CD4-positive, alpha-beta T cell treated with Interleukin-12 subunit alpha and Interleukin-12 subunit beta, for 1 hour (primary cell): ENCODE measurements around the gene MED25.
A peak's percentile ranks its signal among the peaks of the same experiment; 100 is the strongest.

Experiments
- DNase-seq: peaks from one replicate; pipeline ENCODE4 v3.0.0-alpha.2; 2020

MED25 gene

DNA sequence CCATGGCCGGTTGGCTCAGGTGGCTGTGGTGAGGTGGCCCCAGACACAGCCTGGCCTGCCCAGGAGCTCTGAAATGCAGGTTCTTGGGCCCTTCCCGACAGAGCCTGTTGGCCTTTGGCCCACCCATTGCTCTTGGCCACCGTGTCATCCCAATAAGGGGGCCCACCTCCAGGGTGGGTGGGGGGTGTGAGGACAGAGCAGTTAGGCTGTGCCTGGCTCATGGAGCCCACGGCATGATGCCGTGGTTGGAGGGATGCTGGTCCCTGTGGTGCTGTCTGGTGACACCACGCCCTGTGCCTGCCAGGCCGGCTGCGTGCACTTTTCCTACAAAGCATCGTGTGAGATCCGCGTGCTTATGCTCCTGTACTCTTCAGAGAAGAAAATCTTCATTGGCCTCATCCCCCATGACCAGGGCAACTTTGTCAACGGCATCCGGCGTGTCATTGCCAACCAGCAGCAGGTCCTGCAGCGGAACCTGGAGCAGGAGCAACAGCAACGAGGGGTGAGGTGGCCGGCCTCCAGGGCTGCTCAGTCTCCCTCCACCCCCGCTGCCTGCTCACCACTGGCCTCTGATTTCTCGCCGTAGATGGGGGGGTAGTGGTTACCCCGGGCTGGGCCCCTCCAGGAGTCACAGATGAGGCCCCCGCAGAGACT lies 41.7 kb downstream of the MED25 start:
- DNase-seq, result no peak

DNA sequence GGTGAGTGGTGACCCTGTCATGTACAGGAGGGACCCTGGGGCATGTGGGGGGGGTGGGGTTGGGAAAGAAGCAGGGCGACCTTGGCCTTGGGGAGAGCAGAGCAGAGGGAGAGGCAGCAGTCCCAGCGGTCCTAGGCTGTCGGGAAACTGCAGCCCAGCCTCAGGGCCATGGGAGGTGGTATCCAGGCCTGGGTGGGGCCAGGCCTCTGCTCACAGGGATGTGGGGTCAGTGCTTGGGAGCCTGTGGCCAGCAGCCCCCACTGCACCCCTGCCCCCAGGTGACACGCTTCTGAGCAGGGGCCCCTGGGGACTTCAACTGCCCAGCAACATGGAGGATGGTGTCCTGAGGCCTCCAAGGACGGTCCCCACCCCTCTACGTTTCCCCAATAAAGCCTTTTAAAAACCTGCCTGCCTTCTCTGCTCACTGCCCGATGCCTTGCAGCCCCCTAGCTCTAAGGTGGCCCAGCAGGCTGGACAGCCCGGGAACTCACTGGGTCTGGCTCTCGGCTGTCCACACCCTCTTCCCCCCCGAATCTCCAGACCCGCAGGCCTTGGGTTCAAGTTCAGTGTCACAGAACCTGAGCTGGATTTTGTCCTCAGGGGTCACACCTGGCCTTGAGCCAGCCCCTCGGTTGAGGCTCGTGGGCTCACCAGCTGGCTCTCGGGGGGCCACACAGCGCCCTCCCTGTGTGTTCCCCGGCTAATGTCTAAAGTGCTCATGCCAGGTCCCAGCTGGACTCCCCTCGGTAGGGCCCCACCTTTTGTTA lies 42.4 kb downstream of the MED25 start:
- no peak for DNase-seq

- no peak for DNase-seq
Observed at GRCh38 chr19:49861107-49861506, 43.0 kb downstream of the MED25 start.

DNA sequence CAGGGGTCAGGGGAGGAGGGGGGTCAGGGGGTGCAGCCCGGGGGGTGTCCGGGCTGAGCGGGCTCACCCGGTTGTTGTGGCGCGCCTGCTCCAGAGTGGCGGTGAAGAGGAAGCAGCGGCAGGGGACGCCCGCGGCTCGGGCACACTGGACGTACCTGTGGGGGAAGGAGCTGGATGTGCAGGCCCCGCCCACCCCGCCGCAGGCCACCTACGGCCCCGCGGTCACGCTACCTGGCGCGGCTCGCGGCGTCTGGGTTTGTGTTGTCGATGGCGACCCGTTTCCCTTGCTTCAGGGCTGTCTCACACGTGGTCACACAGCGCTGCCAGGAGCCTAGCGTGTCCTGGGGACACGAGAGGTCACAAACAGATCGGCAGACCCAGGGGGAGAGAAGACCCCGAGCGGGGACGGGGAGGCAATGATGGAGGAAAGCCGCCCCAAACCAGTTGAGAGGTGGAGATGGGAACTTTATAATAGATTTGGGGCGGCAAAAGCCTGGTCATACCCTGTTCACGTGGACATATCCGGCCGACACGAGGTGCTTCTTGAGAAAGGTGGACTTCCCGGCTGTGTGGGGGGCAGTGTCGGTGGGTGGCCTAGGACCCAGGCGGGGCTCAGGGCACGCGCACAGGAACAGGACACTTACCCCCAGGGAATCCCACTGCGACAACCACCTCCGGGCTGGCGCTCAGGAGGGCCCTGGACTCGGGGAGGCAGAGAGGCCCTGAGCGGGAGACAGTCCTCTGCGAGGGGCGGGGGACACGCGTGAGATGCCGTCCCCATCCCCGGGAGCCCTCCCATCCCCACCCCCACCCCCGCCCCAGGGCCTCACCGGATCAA lies 43.7 kb downstream of the MED25 start:
- DNase-seq, result no peak

GRCh38 chr19:49862391-49863253 lies 44.5 kb downstream of the MED25 start:
- DNase-seq, result no peak

DNA sequence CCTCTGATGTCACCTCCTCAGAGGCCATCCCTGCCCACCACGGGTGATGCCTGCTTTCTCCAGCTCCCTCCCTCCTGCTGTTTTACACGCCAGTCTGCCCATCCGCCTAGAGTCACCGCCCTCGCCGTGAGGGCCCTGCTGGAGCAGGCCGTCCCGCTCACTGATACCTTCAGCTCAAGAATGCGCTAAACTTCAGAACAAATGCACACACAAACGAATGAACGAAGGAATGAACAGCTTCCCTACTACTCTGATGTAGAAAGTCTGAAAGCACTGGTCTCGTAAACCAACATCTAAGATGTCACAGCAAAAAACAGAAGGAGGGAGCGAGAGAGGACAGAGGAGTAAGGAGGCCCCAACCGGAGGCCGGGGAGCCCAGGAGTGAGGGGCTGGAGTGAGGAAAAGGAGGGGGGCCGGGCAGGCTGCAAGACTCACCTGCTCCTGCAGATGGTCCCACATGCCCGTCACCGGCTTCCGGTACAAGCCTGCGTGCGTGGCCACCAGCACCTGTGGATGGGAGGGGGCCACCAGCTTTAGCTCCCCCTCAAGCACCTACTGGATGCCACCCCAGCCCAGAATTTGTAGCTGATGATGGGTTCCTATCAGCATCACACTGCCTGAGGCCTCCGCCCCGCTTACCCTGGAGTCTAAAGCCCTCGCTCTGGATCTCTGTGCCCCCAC lies 45.3 kb downstream of the MED25 start:
- DNase-seq, result no peak

- no peak for DNase-seq
Observed at GRCh38 chr19:49863935-49864320, 45.8 kb downstream of the MED25 start.

DNA sequence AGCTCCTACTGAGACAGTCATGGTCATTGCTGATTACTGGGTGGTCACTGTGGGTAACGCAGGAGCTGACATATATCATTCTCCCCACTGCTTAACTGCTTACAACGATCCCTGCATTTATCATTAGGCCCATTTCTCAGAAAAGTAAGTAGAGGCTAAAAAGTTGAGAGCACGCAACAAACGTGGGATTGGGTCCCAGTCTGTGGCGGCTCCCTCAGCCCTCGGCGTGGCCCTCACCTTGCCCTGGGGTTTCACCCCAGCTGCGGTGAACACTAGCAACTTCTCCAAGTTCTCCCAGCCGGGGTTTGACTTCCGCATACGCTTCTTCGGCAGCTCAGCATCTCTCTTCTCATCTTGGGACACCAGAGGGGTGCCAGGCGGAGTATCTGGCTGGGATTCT lies 46.8 kb downstream of the MED25 start:
- DNase-seq, result no peak

GRCh38 chr19:49866933-49867782 lies 49.1 kb downstream of the MED25 start, which contains the start of gene PNKP:
Gene PNKP, minus strand, starts transcription at chr19:49867576. Its CDS starts 372 bp downstream, at chr19:49867204.
- DNase-seq, result peak; percentile 89

DNA sequence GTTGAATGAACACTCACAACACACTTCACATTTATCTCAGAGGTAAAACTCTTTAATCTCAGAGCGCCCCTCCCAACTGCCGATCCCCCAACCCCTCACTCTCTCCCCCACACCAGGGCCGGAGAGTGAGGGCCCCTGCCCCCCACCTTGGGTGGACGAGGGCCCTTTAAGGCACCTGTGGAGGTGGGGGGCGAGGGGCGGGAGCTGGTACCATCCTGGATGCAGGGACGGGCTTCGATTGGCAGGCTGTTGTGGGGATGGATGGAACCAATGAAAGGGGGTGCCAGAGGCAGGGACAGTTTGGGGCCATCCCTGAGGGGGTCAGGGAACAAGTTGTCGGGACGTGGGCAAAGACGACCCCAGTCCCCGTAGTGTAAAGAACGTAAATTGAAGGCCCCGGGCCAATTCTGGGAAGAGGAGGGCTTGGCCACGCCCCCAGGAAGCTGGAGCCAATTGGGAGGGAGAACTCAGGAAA lies 51.0 kb downstream of the MED25 start:
- DNase-seq, result no peak

DNA sequence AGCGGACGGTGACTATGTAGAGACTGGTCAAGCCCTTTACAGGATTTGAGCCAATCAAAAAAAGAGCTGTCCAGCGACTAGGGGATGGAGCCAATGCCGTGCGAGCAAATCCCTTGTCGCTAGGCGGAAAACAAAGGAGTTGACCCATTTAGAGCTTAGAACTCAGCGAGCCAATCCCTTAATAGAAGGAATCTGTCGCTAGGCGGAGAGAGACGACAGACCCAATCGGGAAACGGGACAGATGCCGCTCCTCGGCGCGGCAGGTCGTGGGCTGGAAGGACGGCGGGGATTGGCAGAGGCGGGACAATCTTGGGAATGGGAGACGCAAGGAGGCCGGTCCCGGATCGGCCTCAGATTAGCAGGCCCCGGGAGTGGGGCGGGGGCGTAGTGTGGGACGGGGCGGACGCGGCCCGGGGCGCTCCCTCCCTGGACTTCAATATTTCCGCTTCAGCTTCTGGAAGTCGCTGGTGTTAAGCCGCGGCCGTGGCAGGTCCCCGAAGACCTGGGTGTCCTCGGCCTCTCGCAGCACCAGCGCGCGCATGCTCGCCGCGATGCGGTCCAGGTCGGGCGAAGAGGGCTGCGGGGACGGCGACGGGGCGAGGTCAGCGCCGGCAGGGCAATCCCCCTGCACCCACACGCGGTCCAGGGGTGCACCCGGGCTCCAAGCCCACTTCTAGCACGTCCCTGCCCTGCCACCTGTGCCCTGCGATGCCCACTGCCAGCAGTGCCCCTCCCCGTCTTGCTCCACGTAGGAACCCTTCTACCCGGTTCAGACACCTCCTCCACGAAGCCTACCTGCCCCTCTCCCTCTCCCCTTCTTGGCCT lies 51.6 kb downstream of the MED25 start:
- DNase-seq, result peak; percentile 98

- DNase-seq, result no peak
Observed at GRCh38 chr19:49870309-49870901, 52.3 kb downstream of the MED25 start.

GRCh38 chr19:49871349-49871985 lies 53.4 kb downstream of the MED25 start:
- DNase-seq, result no peak

DNA sequence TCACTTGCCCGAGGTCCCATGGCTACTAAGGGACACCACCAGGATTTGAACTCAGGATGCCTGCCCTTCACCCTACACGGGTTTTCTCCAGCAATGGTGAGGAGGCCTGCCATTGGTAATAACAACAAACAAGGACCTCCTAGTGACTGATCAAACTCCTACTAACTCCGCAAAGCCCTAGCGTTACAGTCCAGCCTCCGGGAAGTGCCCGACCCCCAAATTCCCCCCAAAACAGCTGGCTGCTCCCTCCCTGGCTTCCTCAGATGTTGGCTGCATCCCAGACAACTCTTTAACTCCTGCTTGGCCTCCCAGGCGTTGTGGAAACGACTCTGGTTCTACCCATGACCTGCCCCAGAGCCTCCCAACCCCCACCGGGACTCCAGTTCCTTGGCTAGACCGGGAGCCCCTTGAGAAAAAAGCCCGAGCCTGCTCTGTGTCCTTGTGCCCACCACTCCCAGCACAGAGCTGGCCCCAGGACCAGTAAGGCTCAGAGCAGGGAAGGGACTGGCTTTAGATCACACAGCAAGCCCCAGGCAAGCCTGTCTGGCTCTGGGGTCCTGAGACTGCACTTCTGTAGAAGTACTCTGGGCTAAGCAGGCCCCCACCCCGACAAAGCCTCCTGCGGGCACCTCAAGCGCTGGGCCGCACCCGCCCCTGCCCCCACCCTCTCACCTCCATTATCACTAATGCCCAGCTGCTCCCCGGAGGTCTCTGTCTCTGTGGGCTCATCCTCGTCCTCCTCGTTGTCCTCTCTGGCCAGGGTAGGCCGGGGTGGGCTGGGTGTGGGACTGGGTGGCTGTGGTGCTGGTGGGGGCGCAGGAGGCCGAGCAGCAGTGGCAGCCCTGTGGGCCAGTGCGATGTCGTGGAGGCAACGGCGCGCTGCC lies 54.4 kb downstream of the MED25 start:
- DNase-seq, result no peak

DNA sequence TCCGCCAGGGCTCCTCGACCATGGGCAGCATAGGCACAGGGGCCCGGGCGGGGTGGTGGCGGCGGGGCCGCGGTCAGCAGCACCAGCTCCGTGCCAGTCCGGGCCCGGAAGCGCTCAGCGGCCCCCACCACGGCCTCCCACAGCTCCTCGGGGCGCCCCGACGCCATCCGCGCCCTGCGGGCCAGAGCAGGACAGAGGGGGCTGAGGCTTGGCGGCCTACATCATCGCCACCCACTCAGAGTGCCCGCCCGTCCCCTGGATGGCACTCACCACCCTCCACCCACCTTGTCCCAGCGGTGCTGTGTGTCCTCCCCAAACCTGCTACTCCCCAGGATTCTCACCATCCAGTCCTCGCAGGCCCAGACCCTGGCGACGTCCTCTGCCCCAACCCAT lies 55.0 kb downstream of the MED25 start:
- DNase-seq, result no peak

DNA sequence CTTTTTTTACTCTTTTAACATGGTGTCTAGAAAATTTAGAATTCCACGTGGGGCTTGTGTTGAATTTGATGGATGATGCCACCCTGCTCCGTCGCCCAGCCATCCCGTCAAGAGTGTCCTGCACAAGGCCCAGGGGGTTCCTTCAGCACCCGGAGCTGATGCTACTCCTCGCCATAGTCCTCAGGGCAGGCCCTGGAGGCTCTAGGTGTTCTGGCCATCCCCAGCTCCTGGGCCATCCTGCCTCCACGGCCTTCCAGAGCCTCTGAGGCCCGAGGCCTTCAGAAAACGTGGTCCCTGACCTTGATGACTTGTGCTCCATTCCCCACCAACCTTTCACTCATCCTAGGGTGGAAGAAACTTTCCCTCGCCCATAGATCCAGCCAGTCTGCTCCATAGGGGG lies 55.7 kb downstream of the MED25 start:
- no peak for DNase-seq

GRCh38 chr19:49874503-49875157 lies 56.5 kb downstream of the MED25 start:
- no peak for DNase-seq
